Ascending aorta (tissue), 2 donors: ENCODE measurements around the gene PDLIM4. TPM values are rescaled to one million over a fixed set of nuclear protein-coding genes. Genes with fewer than 3 reads are reported as not detected.

ENCODE experiments used
- DNase-seq, 2 donors: peaks; one replicate each; pipeline ENCODE4 v3.0.0-alpha.2; 2019; ENCODE audit warnings: low spot score in 2 of 2
- H3K27ac ChIP-seq, 2 donors: fragments of 200-600 bp; sonication (generic); one replicate each; pipeline ENCODE4 v1.5.1; 2016 to 2017; ENCODE audit warnings: mild to moderate bottlenecking in 1 of 2
- H3K27me3 ChIP-seq: fragments of 200-600 bp; sonication (generic); one replicate; pipeline ENCODE4 v1.5.1; 2017
- H3K36me3 ChIP-seq, 2 donors: fragments of 200-600 bp; sonication (generic); one replicate each; pipeline ENCODE4 v1.5.1; 2016
- H3K4me1 ChIP-seq, 2 donors: fragments of 200-600 bp; sonication (generic); one replicate each; pipeline ENCODE4 v1.5.1; 2016 to 2017; ENCODE audit warnings: mild to moderate bottlenecking in 1 of 2
- H3K4me3 ChIP-seq, 2 donors: fragments of 200-600 bp; sonication (generic); one replicate each; pipeline ENCODE4 v1.5.1; 2016 to 2017; ENCODE audit warnings: mild to moderate bottlenecking in 1 of 2
- H3K9me3 ChIP-seq, 2 donors: fragments of 200-600 bp; sonication (generic); one replicate each; pipeline ENCODE4 v1.5.1; 2016
- CTCF ChIP-seq, 3 experiments: fragments of 200-600 bp in 2 of 3; fragments of 450-650 bp in 1 of 3; sonication (generic) in 2 of 3; IDR thresholded peaks; one replicate each; pipeline ENCODE4 v1.5.1; 2016 to 2019; ENCODE audit warnings: antibody characterized with exemption in 3 of 3, mild to moderate bottlenecking in 1 of 3, moderate library complexity in 1 of 3
- intact Hi-C: fragments of 100-400 bp; cut with DNase I; formaldehyde crosslinking; loops from one replicate; pipeline ENCODE4 v1.15.1; 2023
- total RNA-seq: library from RNA; depleted of rRNA; stranded (reverse); fragments of >200 nt; gene quantifications from one replicate; pipeline ENCODE4 v1.1.0, GENCODE V29; 2016

PDLIM4 gene
- total RNA-seq, 1 donor from 2014 or later, result 49.1 TPM

- no peak for TF ChIP-seq CTCF (IDR thresholded peaks at IDR 0.05)
- no peaks in the 10 kb centered on the region for H3K9me3 ChIP-seq
- no peak for DNase-seq
- H3K4me3 ChIP-seq, result no peak overlapping the region
- intact Hi-C loops, result loop anchor here (5.0 kb wide), 1 partner anchor 37 kb away; no protein-coding TSS in a partner anchor
- H3K4me1 ChIP-seq, result peaks cover 30 to 58% of the 10 kb centered on the region in 2 donors
- no peaks in the 10 kb centered on the region for H3K27me3 ChIP-seq
- peak overlapping the region; percentile 57 to 85 for H3K27ac ChIP-seq
- H3K36me3 ChIP-seq, result peaks cover 6 to 16% of the 10 kb centered on the region in 2 donors
These were observed 38.1 kb upstream of the PDLIM4 start for GRCh38 chr5:132219289-132219970.

GRCh38 chr5:132219981-132220380 lies 37.5 kb upstream of the PDLIM4 start:
- intact Hi-C loops, result loop anchor here (5.0 to 10.0 kb wide), 2 partner anchors 38 to 275 kb away; partner anchors contain the start of gene IRF1
- no peak for TF ChIP-seq CTCF (IDR thresholded peaks at IDR 0.05)
- Histone ChIP-seq H3K27ac (peak overlapping the region; percentile 57 to 85), H3K36me3 (peaks cover 4 to 16% of the 10 kb centered on the region in 2 donors), H3K4me3 (no peak overlapping the region), H3K4me1 (peaks cover 29 to 58% of the 10 kb centered on the region in 2 donors), H3K27me3 (no peaks in the 10 kb centered on the region), H3K9me3 (no peaks in the 10 kb centered on the region)
- DNase-seq, result no peak

DNA sequence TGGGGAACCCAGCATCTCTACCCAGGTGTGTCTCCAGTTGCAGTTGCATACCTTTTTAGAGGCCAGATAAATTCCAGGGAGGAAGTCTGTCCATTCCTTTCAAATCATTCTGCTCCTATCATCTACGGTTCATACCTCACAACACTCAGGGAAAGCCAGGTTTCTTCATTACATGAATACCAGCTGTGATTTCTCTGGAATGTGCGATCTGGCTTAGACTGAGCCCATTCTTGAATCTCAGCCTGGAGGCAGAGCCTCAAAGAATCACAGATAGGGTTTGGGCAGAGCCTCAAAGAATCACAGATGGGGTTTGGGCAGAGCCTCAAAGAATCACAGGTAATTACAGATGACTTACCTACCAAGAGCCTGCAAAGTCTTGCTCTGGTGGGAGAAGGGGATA lies 37.0 kb upstream of the PDLIM4 start:
- Histone ChIP-seq H3K4me3 (no peak overlapping the region), H3K27ac (peak overlapping the region; percentile 57 to 85)

GRCh38 chr5:132221781-132222648 lies 35.5 kb upstream of the PDLIM4 start:
- Histone ChIP-seq H3K9me3 (no peaks in the 10 kb centered on the region), H3K4me3 (no peak overlapping the region), H3K4me1 (peaks cover 31 to 76% of the 10 kb centered on the region in 2 donors), H3K36me3 (peaks cover 2 to 14% of the 10 kb centered on the region in 2 donors), H3K27me3 (no peaks in the 10 kb centered on the region), H3K27ac (peak overlapping the region; percentile 83 to 85)
- peak; percentile 29 to 88 for DNase-seq
- intact Hi-C loops, result loop anchor here (10.0 kb wide), 1 partner anchor 273 kb away; the partner anchor contains the start of gene IRF1
- peak in 2 of 3 experiments; percentile 39 to 41 for TF ChIP-seq CTCF (IDR thresholded peaks at IDR 0.05)

More for the DNA sequence above, 37.0 kb upstream of the PDLIM4 start:
- Histone ChIP-seq H3K36me3 (peaks cover 4 to 16% of the 10 kb centered on the region in 2 donors), H3K4me1 (peaks cover 31 to 62% of the 10 kb centered on the region in 2 donors), H3K9me3 (no peaks in the 10 kb centered on the region), H3K27me3 (no peaks in the 10 kb centered on the region)
- no peak for TF ChIP-seq CTCF (IDR thresholded peaks at IDR 0.05)
- DNase-seq, result no peak
- intact Hi-C loops, result loop anchor here (10.0 kb wide), 1 partner anchor 274 kb away; the partner anchor contains the start of gene IRF1

DNA sequence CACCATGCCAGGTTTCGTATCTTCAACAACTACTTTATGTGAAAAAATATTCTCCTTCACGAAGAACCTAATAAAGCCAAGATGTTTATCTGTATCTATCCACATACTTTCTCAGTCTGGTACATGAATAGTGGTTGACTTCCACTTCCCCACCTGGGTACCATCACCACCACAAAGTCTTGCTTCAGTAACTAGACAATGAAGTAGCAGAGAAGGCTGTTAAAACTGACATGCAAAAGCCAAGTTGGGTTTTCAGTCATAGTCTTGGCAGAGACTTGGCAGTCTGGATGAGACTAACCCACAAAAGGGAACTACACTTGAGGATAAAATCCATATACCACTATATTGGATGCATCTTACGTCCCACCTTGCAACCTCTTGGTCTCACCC lies 34.9 kb upstream of the PDLIM4 start:
- intact Hi-C loops, result loop anchor here (10.0 kb wide), 1 partner anchor 272 kb away; the partner anchor contains the start of gene IRF1
- H3K4me1 ChIP-seq, result peaks cover 31 to 76% of the 10 kb centered on the region in 2 donors
- H3K27ac ChIP-seq, result peak overlapping the region; percentile 83 to 85

More for the DNA sequence above, 34.9 kb upstream of the PDLIM4 start:
- H3K27me3 ChIP-seq, result no peaks in the 10 kb centered on the region
- no peak overlapping the region for H3K4me3 ChIP-seq
- H3K36me3 ChIP-seq, result peaks cover 0 to 8% of the 10 kb centered on the region in 2 donors
- no peak for TF ChIP-seq CTCF (IDR thresholded peaks at IDR 0.05)
- H3K9me3 ChIP-seq, result no peaks in the 10 kb centered on the region
- DNase-seq, result no peak
